ENCODE data around the gene ECHDC3. TPM values are rescaled to one million over a fixed set of nuclear protein-coding genes. Genes with fewer than 3 reads are reported as not detected.
A peak's percentile ranks its signal among the peaks of the same experiment; 100 is the strongest.
"Not testable (repeated sequence)": the region's sequence is repeated elsewhere in the genome, so short reads cannot be mapped to it uniquely, and the experiment has no call there.

Gene ECHDC3
- total and polyA plus RNA-seq, 10 of the 15 experiments (the other 5 are each of a cell fraction or from before 2014, with no cell fraction given): 0.16 to 10.0 (median 6.0) TPM

DNA sequence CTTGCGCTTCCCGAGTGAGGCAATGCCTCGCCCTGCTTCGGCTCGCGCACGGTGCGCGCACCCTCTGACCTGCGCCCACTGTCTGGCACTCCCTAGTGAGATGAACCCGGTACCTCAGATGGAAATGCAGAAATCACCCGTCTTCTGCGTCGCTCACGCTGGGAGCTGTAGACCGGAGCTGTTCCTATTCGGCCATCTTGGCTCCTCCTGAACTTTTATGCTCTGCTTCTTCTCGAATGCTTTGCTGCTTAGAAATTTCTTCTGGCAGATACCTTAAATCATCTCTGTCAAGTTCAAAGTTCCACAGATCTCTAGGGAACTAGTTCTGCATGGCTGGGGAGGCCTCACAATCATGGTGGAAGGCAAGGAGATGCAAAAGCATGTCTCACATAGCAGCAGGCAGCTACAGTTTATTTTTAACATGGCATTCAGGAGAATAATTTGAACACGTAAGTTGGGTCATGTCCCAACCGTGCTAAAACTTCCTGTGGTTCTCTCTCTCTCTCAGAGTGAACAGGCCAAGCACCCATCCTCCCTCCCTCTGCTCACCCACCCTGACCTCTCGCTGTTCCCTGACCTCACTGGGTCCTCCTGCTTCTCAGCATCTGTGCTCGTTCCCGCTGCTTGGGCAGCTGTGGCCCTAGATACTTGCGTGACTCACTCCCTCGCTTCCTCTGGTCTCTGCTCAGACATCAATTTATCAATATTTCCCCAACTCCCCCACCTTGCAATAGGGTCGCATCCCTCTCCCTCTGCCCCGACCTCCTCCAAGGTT lies 4.7 kb upstream of the ECHDC3 start:
- H3K4me1 ChIP-seq (ENCODE audit: control insufficient read depth, insufficient read depth, low read length); DNase-seq (ENCODE audit: low read depth, low spot score); H3K79me2 ChIP-seq (ENCODE audit: control insufficient read depth, insufficient read depth, low read length); H3K9me3 ChIP-seq (replicated peaks; ENCODE audit: control insufficient read depth, insufficient read depth, low read length); ATAC-seq; BruUV-seq (replicated peaks); POLR2A ChIA-PET; CTCF ChIA-PET; H3K27me3 ChIP-seq (replicated peaks in 1 of 2; ENCODE audit: control insufficient read depth in 2 of 2, insufficient read depth in 2 of 2, low read length in 1 of 2); H3K9ac ChIP-seq (ENCODE audit: control insufficient read depth, insufficient read depth, low read length); H3K27ac ChIP-seq (ENCODE audit: control insufficient read depth, insufficient read depth); FAIRE-seq; H3K36me3 ChIP-seq (ENCODE audit: control insufficient read depth in 2 of 2, insufficient read depth in 2 of 2, low read length in 1 of 2); RAD21 ChIA-PET (ENCODE audit: unreplicated experiment); SMC1A ChIA-PET (ENCODE audit: uncharacterized antibody, unreplicated experiment); in situ Hi-C loops (cut with MboI); H4K20me1 ChIP-seq (ENCODE audit: control insufficient read depth, insufficient read depth); intact Hi-C loops (cut with micrococcal nuclease; ENCODE audit: unreplicated experiment): not testable (repeated sequence)
- Histone ChIP-seq H3K4me2 (ENCODE audit: control insufficient read depth, insufficient read depth) (peak overlapping the region; percentile 25; the same call in 1 of the 2 replicates), H3K4me3 (0 out of 2 replicates have a peak overlapping the region, but pooled peaks have one; percentile 26), H2AFZ (ENCODE audit: control insufficient read depth, low read depth, low read length) (peak overlapping the region; percentile 55)
- WGBS (ENCODE audit: insufficient coverage, insufficient replicate concordance, low lambda C conversion rate, missing lambda C conversion rate): 18% methylated on average over 11 of the region's 27 CpGs

GRCh38 chr10:11740907-11741306 lies 1.3 kb upstream of the ECHDC3 start:
- H4K20me1 ChIP-seq (ENCODE audit: control insufficient read depth, insufficient read depth): no peaks in the 10 kb centered on the region
- 91% methylated on average over 11 of the region's 11 CpGs for WGBS (ENCODE audit: insufficient coverage, insufficient replicate concordance, low lambda C conversion rate, missing lambda C conversion rate)
- H3K4me2 ChIP-seq (ENCODE audit: control insufficient read depth, insufficient read depth): no peak overlapping the region
- intact Hi-C loops (cut with micrococcal nuclease; ENCODE audit: unreplicated experiment) (no loop called here), in situ Hi-C loops (cut with MboI) (no loop called here)
- no peaks in the 10 kb centered on the region for H3K36me3 ChIP-seq (ENCODE audit: control insufficient read depth in 2 of 2, insufficient read depth in 2 of 2, low read length in 1 of 2)
- no peak for DNase-seq (ENCODE audit: low read depth, low spot score)
- ChIA-PET POLR2A (interaction anchor here (0.5 kb wide), 1 partner anchor 282 kb away, joined by 3 read pairs; no protein-coding TSS in a partner anchor), CTCF (no interaction called here), SMC1A (ENCODE audit: uncharacterized antibody, unreplicated experiment) (no interaction called here), RAD21 (ENCODE audit: unreplicated experiment) (no interaction called here)
- H2AFZ ChIP-seq (ENCODE audit: control insufficient read depth, low read depth, low read length): no peak overlapping the region
- FAIRE-seq: no peak
- H3K79me2 ChIP-seq (ENCODE audit: control insufficient read depth, insufficient read depth, low read length): no peaks in the 10 kb centered on the region
- H3K9me3 ChIP-seq (replicated peaks; ENCODE audit: control insufficient read depth, insufficient read depth, low read length): peaks cover 2% of the 10 kb centered on the region; the same call in 2 of the 3 replicates
- no peak overlapping the region for H3K9ac ChIP-seq (ENCODE audit: control insufficient read depth, insufficient read depth, low read length)
- H3K27ac ChIP-seq (ENCODE audit: control insufficient read depth, insufficient read depth): no peak overlapping the region
- no peak overlapping the region for H3K4me3 ChIP-seq
- BruUV-seq (replicated peaks): no TSS peak
- no peak for ATAC-seq
- peaks cover 5% of the 10 kb centered on the region for H3K4me1 ChIP-seq (ENCODE audit: control insufficient read depth, insufficient read depth, low read length)
- no peaks in the 10 kb centered on the region; a peak in 1 of 4 replicates for H3K27me3 ChIP-seq (replicated peaks in 1 of 2; ENCODE audit: control insufficient read depth in 2 of 2, insufficient read depth in 2 of 2, low read length in 1 of 2)
- no peak for TF ChIP-seq YY1 (IDR thresholded peaks at IDR 0.05; ENCODE audit: low read depth, low read length)
- TF ChIP-seq EP300 (IDR thresholded peaks at IDR 0.05; ENCODE audit: borderline replicate concordance in 1 of 2, control insufficient read depth in 1 of 2, low read depth in 2 of 2, low read length in 2 of 2): no peak
- no peak for TF ChIP-seq SKIL (IDR thresholded peaks at IDR 0.05; ENCODE audit: low read depth, poor library complexity, severe bottlenecking)
- no peak for TF ChIP-seq STAT3 (IDR thresholded peaks at IDR 0.05; ENCODE audit: low read depth, low read length)
- TF ChIP-seq TCF7 (IDR thresholded peaks at IDR 0.05; ENCODE audit: borderline replicate concordance): no peak
- no peak for TF ChIP-seq BACH1 (IDR thresholded peaks at IDR 0.05; ENCODE audit: borderline replicate concordance)
- no peak for TF ChIP-seq CHD1 (IDR thresholded peaks at IDR 0.05; ENCODE audit: low read depth, low read length)
- TF ChIP-seq LARP7 (IDR thresholded peaks at IDR 0.05): no peak
- TF ChIP-seq CUX1 (IDR thresholded peaks at IDR 0.05; ENCODE audit: insufficient replicate concordance, low read depth, low read length): no peak
